Smooth muscle cell (in vitro differentiated cells): ENCODE results near the gene SEC14L5. TPM values are rescaled to one million over a fixed set of nuclear protein-coding genes. Genes with fewer than 3 reads are reported as not detected.
"Not testable (repeated sequence)": the region's sequence is repeated elsewhere in the genome, so short reads cannot be mapped to it uniquely, and the experiment has no call there.

Experiments used
- DNase-seq: peaks from one replicate; lab custom pipeline; 2025; ENCODE audit not compliant: unreplicated experiment; lab: John Stamatoyannopoulos, UW
- H2AFZ ChIP-seq: fragments of 200-600 bp; sonication (generic); 2 replicates; pipeline ENCODE4 v1.6.0; 2016; ENCODE audit warnings: antibody characterized with exemption, low read depth, mild to moderate bottlenecking
- H3F3A ChIP-seq: fragments of 200-600 bp; sonication (generic); 2 replicates; pipeline ENCODE4 v1.6.0; 2017; ENCODE audit warnings: antibody characterized with exemption, low read depth
- H3K27ac ChIP-seq: fragments of 200-600 bp; sonication (generic); 2 replicates; pipeline ENCODE4 v1.5.1; 2016; ENCODE audit warnings: low read depth, mild to moderate bottlenecking
- H3K27me3 ChIP-seq: fragments of 200-600 bp; sonication (generic); 2 replicates; pipeline ENCODE4 v1.6.1; 2016; ENCODE audit warnings: low read depth, mild to moderate bottlenecking
- H3K36me3 ChIP-seq: fragments of 200-600 bp; sonication (generic); 2 replicates; pipeline ENCODE4 v1.5.1; 2016; ENCODE audit warnings: low read depth
- H3K4me1 ChIP-seq: fragments of 200-600 bp; sonication (generic); 2 replicates; pipeline ENCODE4 v1.5.1; 2016; ENCODE audit warnings: low read depth
- H3K4me2 ChIP-seq: fragments of 200-600 bp; sonication (generic); 2 replicates; pipeline ENCODE4 v1.6.0; 2016; ENCODE audit warnings: mild to moderate bottlenecking
- H3K4me3 ChIP-seq: fragments of 200-600 bp; sonication (generic); 2 replicates; pipeline ENCODE4 v1.5.1; 2016; ENCODE audit warnings: mild to moderate bottlenecking
- H3K79me2 ChIP-seq: fragments of 200-600 bp; sonication (generic); 2 replicates; pipeline ENCODE4 v1.6.0; 2016; ENCODE audit warnings: low read depth, mild to moderate bottlenecking
- H3K9ac ChIP-seq: fragments of 200-600 bp; sonication (generic); 2 replicates; pipeline ENCODE4 v1.6.0; 2016; ENCODE audit warnings: low read depth
- H3K9me3 ChIP-seq: fragments of 200-600 bp; sonication (generic); replicated peaks from 2 replicates; pipeline ENCODE4 v1.5.1; 2016; ENCODE audit warnings: low read depth
- H4K20me1 ChIP-seq: fragments of 200-600 bp; sonication (generic); 2 replicates; pipeline ENCODE4 v1.6.0; 2016; ENCODE audit warnings: low read depth
- WGBS: methylation state at CpG from one replicate; pipeline ENCODE4 v1.1.7; 2016; ENCODE audit warnings: low lambda C conversion rate; 5-methylcytosine and 5-hydroxymethylcytosine counted together
- polyA plus RNA-seq: library from polyadenylated mRNA; unstranded; fragments of >200 nt; fragmentation: Nextera tagmentation; extraction: Ambion mirVana; gene quantifications from 2 replicates; pipeline ENCODE4 v1.2.1, GENCODE V29; 2016
- total RNA-seq: library from RNA; depleted of rRNA; stranded (reverse); fragments of >200 nt; gene quantifications from 2 replicates; pipeline ENCODE4 v1.2.3, GENCODE V29; 2014
- TF ChIP-seq, protein P1 (sequence below): fragments of 200-600 bp; sonication (generic); IDR thresholded peaks from 2 replicates; pipeline ENCODE4 v1.5.1; 2017; ENCODE audit warnings: borderline replicate concordance, mild to moderate bottlenecking, antibody characterized with exemption; ENCODE audit not compliant: insufficient read depth, poor library complexity, severe bottlenecking

SEC14L5 gene
- total and polyA plus RNA-seq, 2 experiments from 2014 or later = not detected

GRCh38 chr16:4949986-4950385 lies 8.1 kb upstream of the SEC14L5 start:
- Histone ChIP-seq H3K79me2 (no peaks in the 10 kb centered on the region), H3K4me1 (peaks cover 16% of the 10 kb centered on the region), H3F3A (no peaks in the 10 kb centered on the region), H3K9ac (no peak overlapping the region), H3K36me3 (no peaks in the 10 kb centered on the region), H3K4me3 (no peak overlapping the region), H3K4me2 (no peak overlapping the region), H3K9me3 (no peaks in the 10 kb centered on the region), H3K27me3 (no peaks in the 10 kb centered on the region), H2AFZ (no peak overlapping the region), H3K27ac (no peak overlapping the region), H4K20me1 (no peaks in the 10 kb centered on the region)
- WGBS = 73% methylated on average over 8 of the region's 10 CpGs
- no peak for DNase-seq
- TF ChIP-seq, protein P1, sequence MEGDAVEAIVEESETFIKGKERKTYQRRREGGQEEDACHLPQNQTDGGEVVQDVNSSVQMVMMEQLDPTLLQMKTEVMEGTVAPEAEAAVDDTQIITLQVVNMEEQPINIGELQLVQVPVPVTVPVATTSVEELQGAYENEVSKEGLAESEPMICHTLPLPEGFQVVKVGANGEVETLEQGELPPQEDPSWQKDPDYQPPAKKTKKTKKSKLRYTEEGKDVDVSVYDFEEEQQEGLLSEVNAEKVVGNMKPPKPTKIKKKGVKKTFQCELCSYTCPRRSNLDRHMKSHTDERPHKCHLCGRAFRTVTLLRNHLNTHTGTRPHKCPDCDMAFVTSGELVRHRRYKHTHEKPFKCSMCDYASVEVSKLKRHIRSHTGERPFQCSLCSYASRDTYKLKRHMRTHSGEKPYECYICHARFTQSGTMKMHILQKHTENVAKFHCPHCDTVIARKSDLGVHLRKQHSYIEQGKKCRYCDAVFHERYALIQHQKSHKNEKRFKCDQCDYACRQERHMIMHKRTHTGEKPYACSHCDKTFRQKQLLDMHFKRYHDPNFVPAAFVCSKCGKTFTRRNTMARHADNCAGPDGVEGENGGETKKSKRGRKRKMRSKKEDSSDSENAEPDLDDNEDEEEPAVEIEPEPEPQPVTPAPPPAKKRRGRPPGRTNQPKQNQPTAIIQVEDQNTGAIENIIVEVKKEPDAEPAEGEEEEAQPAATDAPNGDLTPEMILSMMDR = no peak

GRCh38 chr16:4951583-4951982 lies 6.5 kb upstream of the SEC14L5 start:
- peaks cover 14% of the 10 kb centered on the region for H3K4me1 ChIP-seq
- not testable (repeated sequence) for H3K27ac ChIP-seq

DNA sequence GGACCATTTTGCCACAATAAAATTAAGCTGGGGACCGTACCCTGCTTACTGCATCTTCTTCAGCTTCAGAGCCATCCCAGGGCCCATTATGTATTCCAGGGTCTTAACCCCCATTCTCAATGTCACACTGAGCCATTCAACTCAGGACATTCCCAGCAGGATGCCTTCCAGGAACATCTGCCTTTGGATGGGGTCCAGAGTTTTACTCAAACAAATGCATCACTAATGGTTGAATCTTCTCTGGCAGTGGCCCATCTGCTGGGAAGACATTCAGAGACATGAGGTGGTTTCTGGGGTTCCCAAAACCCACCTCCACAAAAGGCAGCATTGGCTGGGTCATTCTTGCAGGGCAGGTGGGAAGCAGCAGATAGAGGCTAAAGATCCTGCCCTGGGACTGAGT lies 3.4 kb upstream of the SEC14L5 start:
- Histone ChIP-seq H3K27me3 (no peaks in the 10 kb centered on the region), H3K4me2 (no peak overlapping the region), H4K20me1 (no peaks in the 10 kb centered on the region), H3K9me3 (no peaks in the 10 kb centered on the region), H2AFZ (no peak overlapping the region), H3K4me1 (peaks cover 7% of the 10 kb centered on the region), H3K27ac (no peak overlapping the region), H3K36me3 (no peaks in the 10 kb centered on the region), H3K9ac (no peak overlapping the region), H3F3A (peaks cover 5% of the 10 kb centered on the region), H3K79me2 (no peaks in the 10 kb centered on the region), H3K4me3 (no peak overlapping the region)
- no peak for DNase-seq
- 86% methylated on average over 1 of the region's 1 CpG for WGBS
- TF ChIP-seq, protein P1 = no peak

More at GRCh38 chr16:4951583-4951982, 6.5 kb upstream of the SEC14L5 start:
- not testable (repeated sequence) for H3K9me3 ChIP-seq, H3K9ac ChIP-seq, H3K79me2 ChIP-seq, H4K20me1 ChIP-seq, H2AFZ ChIP-seq, H3K27me3 ChIP-seq, H3F3A ChIP-seq, H3K4me2 ChIP-seq, H3K36me3 ChIP-seq, DNase-seq, H3K4me3 ChIP-seq
- WGBS = 90% methylated on average over 3 of the region's 3 CpGs

DNA sequence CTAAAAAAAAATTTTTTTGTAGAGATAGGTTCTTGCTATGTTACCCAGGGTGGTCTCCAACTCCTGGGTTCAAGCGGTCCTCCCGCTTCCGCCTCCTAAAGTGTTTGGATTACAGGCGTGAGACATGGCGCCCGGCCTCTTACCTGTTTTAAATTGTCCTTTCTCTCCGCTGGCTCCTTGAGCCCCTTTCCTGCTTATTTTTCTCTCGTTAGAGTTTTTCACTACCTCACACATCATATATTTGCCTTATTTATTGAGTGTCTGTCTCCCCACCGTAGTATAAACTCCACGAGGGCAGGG lies 760 bp upstream of the SEC14L5 start:
- Histone ChIP-seq H3K4me1 (peaks cover 7% of the 10 kb centered on the region), H3K27me3 (peaks cover 5% of the 10 kb centered on the region), H3K4me2 (peak overlapping the region; percentile 81), H3K9me3 (no peaks in the 10 kb centered on the region), H3K4me3 (peak overlapping the region; percentile 44), H3K9ac (no peak overlapping the region), H3K27ac (no peak overlapping the region), H3K36me3 (no peaks in the 10 kb centered on the region), H3F3A (peaks cover 5% of the 10 kb centered on the region), H4K20me1 (no peaks in the 10 kb centered on the region), H2AFZ (peak overlapping the region; percentile 76), H3K79me2 (no peaks in the 10 kb centered on the region)
- WGBS = 39% methylated on average over 10 of the region's 10 CpGs
- no peak for DNase-seq
- TF ChIP-seq, protein P1 = no peak
